SU-DHL-6 (cell line): ENCODE measurements around the gene H19.

Experiments
- H2AFZ ChIP-seq: fragments of 200-600 bp; sonication (generic); 2 replicates; pipeline ENCODE4 v1.6.1; 2014; ENCODE audit warnings: low read depth, mild to moderate bottlenecking, moderate library complexity, mixed read lengths, antibody characterized with exemption, low read length; ENCODE audit not compliant: severe bottlenecking
- H3F3A ChIP-seq: fragments of 200-600 bp; shearing (Covaris generic); 2 replicates; pipeline ENCODE4 v1.6.0; 2016; ENCODE audit warnings: antibody characterized with exemption, mild to moderate bottlenecking; ENCODE audit not compliant: insufficient read depth
- H3K27ac ChIP-seq: fragments of 200-600 bp; sonication (generic); 2 replicates; pipeline ENCODE4 v1.5.1; 2016; ENCODE audit warnings: low read depth, mild to moderate bottlenecking, low read length, moderate library complexity, mixed read lengths
- H3K27me3 ChIP-seq: fragments of 200-600 bp; sonication (generic), shearing (Covaris generic); 2 replicates; pipeline ENCODE4 v1.6.0; 2014; ENCODE audit warnings: mild to moderate bottlenecking, low read length
- H3K36me3 ChIP-seq: fragments of 200-600 bp; sonication (generic); 2 replicates; pipeline ENCODE4 v1.6.1; 2014; ENCODE audit warnings: mild to moderate bottlenecking, low read length, mixed read lengths
- H3K4me2 ChIP-seq: fragments of 300-600, 200-600 bp; shearing (Covaris generic), sonication (generic); 2 replicates; pipeline ENCODE4 v1.6.0; 2014; ENCODE audit warnings: low read length, low read depth, mild to moderate bottlenecking; ENCODE audit not compliant: poor library complexity, severe bottlenecking
- H3K4me3 ChIP-seq: fragments of 200-600 bp; sonication (generic); 2 replicates; pipeline ENCODE4 v1.5.1; 2014; ENCODE audit warnings: antibody characterized with exemption, low read length, mild to moderate bottlenecking, mixed read lengths; ENCODE audit not compliant: insufficient read depth, poor library complexity, severe bottlenecking
- H3K79me2 ChIP-seq: fragments of 200-600 bp; sonication (generic); 2 replicates; pipeline ENCODE4 v1.6.1; 2014; ENCODE audit warnings: mild to moderate bottlenecking, low read length, moderate library complexity; ENCODE audit not compliant: insufficient read depth
- H3K9ac ChIP-seq: fragments of 200-600 bp; sonication (generic); 2 replicates; pipeline ENCODE4 v1.7.0; 2014; ENCODE audit warnings: mild to moderate bottlenecking, low read length
- H3K9me2 ChIP-seq: fragments of 200-600 bp; sonication (generic); replicated peaks from 2 replicates; pipeline ENCODE4 v1.6.1; 2014; ENCODE audit warnings: low read length; ENCODE audit not compliant: insufficient read depth
- H3K9me3 ChIP-seq: fragments of 200-600 bp; sonication (generic); 2 replicates; pipeline ENCODE4 v1.6.1; 2014; ENCODE audit warnings: low read length, mixed read lengths; ENCODE audit not compliant: insufficient read depth
- H4K20me1 ChIP-seq: fragments of 200-600 bp; sonication (generic); 2 replicates; pipeline ENCODE4 v1.6.1; 2014; ENCODE audit warnings: low read depth, mild to moderate bottlenecking, antibody characterized with exemption, low read length, moderate library complexity, mixed read lengths
- CTCF ChIP-seq: fragments of 200-600 bp; sonication (generic); IDR thresholded peaks from one replicate; pipeline ENCODE4 v1.5.1; 2017; ENCODE audit warnings: antibody characterized with exemption, mild to moderate bottlenecking, low read length, moderate library complexity; ENCODE audit not compliant: insufficient read depth, poor library complexity, severe bottlenecking
- EZH2phosphoT487 ChIP-seq: fragments of 200-600 bp; sonication (generic), shearing (Covaris generic); conservative IDR thresholded peaks from 2 replicates; pipeline ENCODE4 v1.6.1; 2018; ENCODE audit warnings: mild to moderate bottlenecking, antibody characterized with exemption, low read length, moderate library complexity, mixed read lengths

The H19 gene

GRCh38 chr11:1964955-1965354, 32.7 kb downstream of the H19 start:
- Histone ChIP-seq H3K79me2 (no peaks in the 10 kb centered on the region), H3K27me3 (no peaks in the 10 kb centered on the region), H3K9me3 (no peaks in the 10 kb centered on the region), H3F3A (no peaks in the 10 kb centered on the region), H3K36me3 (no peaks in the 10 kb centered on the region), H3K9ac (no peak overlapping the region), H3K4me3 (no peak overlapping the region), H4K20me1 (no peaks in the 10 kb centered on the region), H2AFZ (no peak overlapping the region), H3K27ac (no peak overlapping the region), H3K4me2 (no peak overlapping the region), H3K9me2 (no peaks in the 10 kb centered on the region)
- TF ChIP-seq EZH2phosphoT487 (no peak), CTCF (no peak)

GRCh38 chr11:1964348-1964747, 33.3 kb downstream of the H19 start:
- Histone ChIP-seq H3K79me2 (no peaks in the 10 kb centered on the region), H2AFZ (no peak overlapping the region), H3K9me3 (no peaks in the 10 kb centered on the region), H3K27ac (no peak overlapping the region), H4K20me1 (no peaks in the 10 kb centered on the region), H3K9me2 (no peaks in the 10 kb centered on the region), H3K36me3 (no peaks in the 10 kb centered on the region), H3F3A (no peaks in the 10 kb centered on the region), H3K27me3 (no peaks in the 10 kb centered on the region), H3K4me2 (no peak overlapping the region), H3K4me3 (no peak overlapping the region), H3K9ac (no peak overlapping the region)
- TF ChIP-seq EZH2phosphoT487 = no peak
- no peak for TF ChIP-seq CTCF

- no peaks in the 10 kb centered on the region for H3K9me3 ChIP-seq
- H2AFZ ChIP-seq = no peak overlapping the region
- no peaks in the 10 kb centered on the region for H3K79me2 ChIP-seq
- H3K27me3 ChIP-seq = no peaks in the 10 kb centered on the region
- H3K9me2 ChIP-seq = no peaks in the 10 kb centered on the region
- H3F3A ChIP-seq = no peaks in the 10 kb centered on the region
- no peaks in the 10 kb centered on the region for H3K36me3 ChIP-seq
- no peak overlapping the region for H3K9ac ChIP-seq
- H3K4me3 ChIP-seq = no peak overlapping the region
- no peak overlapping the region for H3K4me2 ChIP-seq
- H3K27ac ChIP-seq = no peak overlapping the region
- no peaks in the 10 kb centered on the region for H4K20me1 ChIP-seq
- TF ChIP-seq CTCF = no peak
- no peak for TF ChIP-seq EZH2phosphoT487
Observed at GRCh38 chr11:1963864-1964263, 33.8 kb downstream of the H19 start.

GRCh38 chr11:1959786-1960185, 37.9 kb downstream of the H19 start:
- no peaks in the 10 kb centered on the region for H4K20me1 ChIP-seq
- H3K9ac ChIP-seq = no peak overlapping the region
- no peak for TF ChIP-seq CTCF
- no peak for TF ChIP-seq EZH2phosphoT487
- no peak overlapping the region for H3K4me2 ChIP-seq
- H3K27ac ChIP-seq = no peak overlapping the region
- H3K27me3 ChIP-seq = no peaks in the 10 kb centered on the region
- H2AFZ ChIP-seq = no peak overlapping the region
- no peaks in the 10 kb centered on the region for H3K36me3 ChIP-seq
- H3K9me3 ChIP-seq = no peaks in the 10 kb centered on the region
- no peaks in the 10 kb centered on the region for H3K79me2 ChIP-seq
- no peak overlapping the region for H3K4me3 ChIP-seq
- H3K9me2 ChIP-seq = no peaks in the 10 kb centered on the region
- H3F3A ChIP-seq = no peaks in the 10 kb centered on the region
